HG02588 (cell line): ENCODE measurements around the gene CDKL1.
"Not testable (repeated sequence)": the region's sequence is repeated elsewhere in the genome, so short reads cannot be mapped to it uniquely, and the experiment has no call there.

Source experiments
- ATAC-seq: cut with Tn5 transposase; IDR thresholded peaks from one replicate; pipeline ENCODE4 v1.9.1; 2021; ENCODE audit warnings: mild to moderate bottlenecking, moderate library complexity; ENCODE audit not compliant: unreplicated experiment

The CDKL1 gene

DNA sequence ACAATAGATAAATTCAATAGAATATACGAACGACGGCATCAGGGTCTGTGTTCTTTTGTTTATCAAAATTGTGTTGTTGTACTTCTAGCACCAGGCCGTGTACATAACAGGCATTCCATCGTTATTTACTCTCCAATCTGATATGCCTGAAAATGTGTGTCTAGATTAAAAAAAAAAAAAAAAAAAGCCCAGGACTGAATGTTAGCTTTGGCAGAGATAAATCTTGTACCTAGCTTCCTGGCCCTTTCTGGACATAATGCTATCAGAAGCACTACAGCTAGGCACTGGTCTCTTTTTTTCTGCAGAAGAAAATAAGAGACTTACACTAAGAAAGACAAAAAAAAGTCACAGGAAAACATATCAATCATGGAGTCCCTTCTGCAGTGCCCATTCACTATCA is 37.0 kb downstream of the CDKL1 start:
- no peak for ATAC-seq

DNA sequence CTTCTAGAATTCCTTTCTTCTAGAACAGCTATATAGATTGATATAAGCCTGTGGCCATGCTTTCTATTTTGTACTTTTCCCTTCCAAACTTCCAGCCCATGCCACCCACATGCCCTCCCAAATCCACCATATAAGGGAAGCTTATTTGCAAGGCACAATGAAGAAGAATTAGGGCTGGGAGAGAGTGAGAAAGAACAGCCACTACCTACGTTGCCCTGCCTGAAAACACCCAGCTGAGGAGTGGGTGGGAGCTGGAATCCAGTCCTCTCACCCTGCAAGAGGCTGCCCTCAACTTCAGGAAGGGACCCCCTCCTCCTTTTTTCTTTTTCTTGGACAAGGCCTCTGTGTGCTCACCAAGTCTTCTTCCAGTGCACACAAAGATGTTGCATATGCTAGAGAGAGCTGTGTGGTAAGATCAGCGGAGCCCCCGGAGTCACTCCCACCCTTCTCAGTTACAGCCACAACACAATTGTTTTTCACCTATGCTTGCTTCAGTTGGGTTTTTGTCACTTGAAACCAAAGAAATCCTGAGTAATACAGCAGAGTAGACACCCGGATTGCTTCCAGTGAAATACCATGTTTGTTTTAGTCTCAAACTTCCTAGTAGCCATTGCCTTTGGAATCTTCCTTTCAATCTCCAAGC is 38.8 kb downstream of the CDKL1 start:
- ATAC-seq: no peak

DNA sequence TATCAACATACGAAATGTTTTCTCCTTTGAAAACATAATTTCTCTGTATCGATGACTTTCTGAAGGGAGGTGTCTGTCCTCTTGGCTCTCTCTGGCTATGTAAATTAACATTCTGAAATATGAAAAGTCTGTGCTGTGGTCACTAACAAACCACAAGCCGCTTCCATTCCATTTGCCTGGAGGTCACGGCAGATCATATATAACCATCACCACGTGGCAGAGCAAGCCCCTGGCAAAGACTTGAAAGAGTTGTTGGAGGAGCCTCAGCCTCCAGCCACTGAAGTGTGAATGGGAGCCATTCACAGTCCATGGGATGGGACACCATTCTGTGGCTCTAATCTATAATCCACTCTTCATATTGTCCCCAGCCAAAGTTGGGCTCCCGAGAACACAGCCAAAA is 39.6 kb downstream of the CDKL1 start:
- no peak for ATAC-seq

DNA sequence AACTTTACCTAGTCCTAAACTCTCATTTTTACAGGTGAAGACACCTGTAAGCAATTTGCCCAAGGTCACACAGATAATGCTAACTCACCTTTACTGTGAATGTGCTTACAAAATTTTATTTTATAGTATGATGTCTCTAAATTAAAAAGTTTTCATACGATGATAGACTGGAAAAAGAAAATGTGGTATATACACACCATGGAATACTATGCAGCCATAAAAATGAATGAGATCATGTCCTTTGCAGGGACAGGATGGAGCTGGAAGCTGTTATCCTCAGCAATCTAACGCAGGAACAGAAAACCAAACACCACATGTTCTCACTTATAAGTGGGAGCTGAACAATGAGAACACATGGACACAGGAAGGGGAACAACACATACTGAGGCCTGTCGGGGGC is 40.4 kb downstream of the CDKL1 start:
- not testable (repeated sequence) for ATAC-seq

DNA sequence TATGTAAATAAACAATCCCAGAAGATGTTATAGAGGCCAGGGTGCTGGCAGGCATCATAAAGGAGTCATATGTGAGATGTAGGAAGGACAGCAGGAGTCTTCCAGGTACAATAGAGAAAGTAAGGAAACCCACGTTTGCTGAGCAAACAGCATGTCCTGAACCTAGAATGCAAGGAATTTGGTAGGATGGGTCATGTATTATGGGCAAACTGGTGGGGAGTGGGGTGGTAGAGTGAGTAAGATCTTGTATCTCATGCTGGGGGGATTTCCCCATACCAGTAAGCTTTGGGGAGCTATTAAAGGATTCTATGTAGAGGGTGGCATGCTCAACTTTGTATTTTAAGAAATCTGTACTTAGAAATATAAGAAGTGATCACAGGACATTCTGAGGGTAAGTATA is 41.0 kb downstream of the CDKL1 start:
- no peak for ATAC-seq

DNA sequence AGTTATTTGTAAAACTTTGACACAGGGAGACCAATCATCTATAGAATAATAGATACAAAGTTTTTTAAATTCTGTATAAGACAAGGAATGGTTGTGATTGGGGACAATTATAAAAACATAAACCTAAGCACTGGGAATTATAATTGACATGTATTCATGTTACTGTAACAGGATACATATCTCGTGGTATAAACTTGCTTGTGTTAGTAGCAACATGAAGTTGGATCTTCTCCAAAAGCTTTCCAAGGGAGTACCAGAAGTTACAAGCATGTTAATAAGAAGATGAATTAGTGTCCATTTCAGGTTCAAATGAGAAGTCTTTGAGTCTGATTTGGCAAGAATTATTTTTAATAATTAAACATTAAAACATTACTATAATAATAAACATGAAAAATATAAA is 42.2 kb downstream of the CDKL1 start:
- ATAC-seq: no peak

DNA sequence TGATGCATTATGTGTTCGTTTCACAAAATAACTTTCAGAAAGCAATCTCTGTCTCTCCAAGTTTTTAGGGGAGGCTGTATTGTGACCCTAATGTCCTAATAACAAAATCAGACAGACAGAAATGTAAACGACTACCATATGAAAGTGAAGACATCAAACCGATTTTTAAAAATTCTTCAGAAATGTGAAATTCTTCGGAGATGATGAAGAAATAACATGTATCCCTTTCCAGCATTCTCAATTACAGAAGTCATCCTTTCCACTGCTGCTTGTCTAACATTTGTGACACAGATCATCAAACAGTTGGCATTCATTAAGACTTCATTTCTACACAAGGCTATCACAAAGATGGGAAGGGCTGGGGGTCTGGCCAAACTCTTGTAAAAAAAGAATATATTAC is 43.6 kb downstream of the CDKL1 start:
- ATAC-seq: no peak

DNA sequence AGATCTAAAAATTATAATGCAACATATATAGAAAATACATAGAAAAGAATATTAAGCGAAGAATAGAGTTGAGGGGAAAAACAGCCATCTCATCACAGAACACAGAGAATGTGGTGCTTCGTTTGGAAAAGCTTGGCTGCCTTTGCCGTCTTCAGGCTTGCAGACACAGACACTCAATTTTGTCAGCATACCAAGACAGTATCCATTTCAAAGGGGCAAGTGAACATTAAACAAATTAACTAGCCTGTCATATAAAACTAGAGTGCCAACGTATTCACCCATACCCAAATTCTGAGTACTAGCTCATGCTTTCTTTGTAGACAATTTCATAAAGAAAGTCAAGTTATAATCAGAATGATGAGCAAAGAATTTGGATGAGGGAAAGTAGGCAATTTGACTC is 44.1 kb downstream of the CDKL1 start:
- ATAC-seq: no peak

DNA sequence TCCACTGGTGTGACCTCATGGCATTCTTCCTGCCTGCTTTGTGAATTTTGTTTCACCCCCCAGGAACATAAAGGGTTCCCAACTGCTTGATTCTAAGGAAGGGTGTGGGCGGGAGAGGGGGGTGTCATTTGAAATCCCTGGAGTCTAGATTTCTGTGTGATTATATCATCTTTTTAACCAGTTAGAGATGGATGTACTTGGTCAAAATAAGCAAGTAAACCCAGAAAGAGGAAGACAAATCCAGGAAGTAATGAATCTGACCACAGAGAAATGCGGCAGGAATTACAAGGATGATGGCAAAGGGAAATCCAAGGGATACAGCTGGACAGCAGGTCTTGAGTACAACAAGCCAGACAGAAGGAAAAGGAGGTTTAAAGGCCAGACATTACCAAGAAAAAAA is 45.7 kb downstream of the CDKL1 start:
- no peak for ATAC-seq

DNA sequence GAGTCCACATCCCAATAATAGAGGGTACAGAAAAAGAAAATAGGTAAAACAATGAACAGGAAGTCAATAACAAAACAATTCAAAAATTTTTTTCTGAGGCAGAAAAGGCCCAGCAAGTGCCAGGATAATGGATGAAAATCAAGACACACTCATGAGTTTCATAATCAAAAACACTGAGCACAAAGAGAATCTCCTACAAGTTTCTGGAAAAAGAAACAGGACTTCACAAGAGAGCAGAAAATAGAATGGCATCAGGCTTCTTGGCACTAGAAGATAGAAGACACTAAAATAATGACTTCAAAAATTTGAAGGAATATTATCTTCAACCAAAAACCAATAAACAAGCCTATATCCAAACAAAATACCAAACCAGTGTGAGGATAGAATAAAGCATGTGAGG is 47.7 kb downstream of the CDKL1 start:
- no peak for ATAC-seq

DNA sequence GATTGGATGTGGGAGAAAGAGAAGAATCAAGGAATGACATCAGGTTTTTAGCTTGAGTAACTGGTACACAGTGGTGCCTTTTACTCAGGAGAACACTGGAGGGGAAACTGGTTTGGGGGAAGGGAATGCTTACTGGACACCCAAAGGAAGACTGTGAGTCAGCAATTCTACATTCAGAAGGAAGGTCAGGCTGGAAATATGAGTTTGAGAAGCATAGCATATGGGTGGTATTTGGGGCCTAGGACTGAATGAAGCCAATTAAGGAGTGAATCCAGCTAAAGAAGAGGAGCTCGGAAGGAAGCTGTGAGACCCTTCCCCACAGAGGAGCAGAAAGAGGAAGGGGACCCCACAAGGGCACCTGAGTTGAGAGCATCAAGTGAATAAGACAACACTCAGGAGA is 49.2 kb downstream of the CDKL1 start:
- no peak for ATAC-seq

DNA sequence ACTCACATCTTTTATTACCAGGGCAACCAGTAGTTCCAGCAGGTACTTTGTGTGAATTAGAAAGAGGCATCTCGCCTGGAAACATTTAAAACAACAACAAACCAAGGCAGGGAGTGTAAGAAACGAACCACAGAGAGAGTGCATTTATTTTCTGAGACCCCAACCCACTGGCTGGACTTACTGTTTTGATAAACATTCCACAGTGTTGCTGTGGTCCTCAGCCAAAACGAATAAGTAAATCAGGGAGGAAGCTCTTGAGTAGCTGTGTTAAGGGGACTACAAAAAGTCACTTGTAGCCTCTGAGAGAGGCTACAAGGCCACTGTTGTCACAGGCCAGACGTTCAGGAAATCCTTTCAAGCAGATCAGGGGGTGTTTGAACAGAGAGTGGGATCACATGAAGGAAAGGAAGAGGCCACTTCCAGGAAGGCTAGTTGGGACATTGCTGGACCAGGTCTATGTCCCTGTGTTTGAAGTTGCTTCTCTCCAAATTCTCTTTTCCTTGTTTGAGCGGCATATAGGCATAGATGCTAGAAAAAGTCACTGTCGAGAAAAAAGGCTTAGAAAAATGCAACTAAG is 50.7 kb downstream of the CDKL1 start:
- no peak for ATAC-seq

DNA sequence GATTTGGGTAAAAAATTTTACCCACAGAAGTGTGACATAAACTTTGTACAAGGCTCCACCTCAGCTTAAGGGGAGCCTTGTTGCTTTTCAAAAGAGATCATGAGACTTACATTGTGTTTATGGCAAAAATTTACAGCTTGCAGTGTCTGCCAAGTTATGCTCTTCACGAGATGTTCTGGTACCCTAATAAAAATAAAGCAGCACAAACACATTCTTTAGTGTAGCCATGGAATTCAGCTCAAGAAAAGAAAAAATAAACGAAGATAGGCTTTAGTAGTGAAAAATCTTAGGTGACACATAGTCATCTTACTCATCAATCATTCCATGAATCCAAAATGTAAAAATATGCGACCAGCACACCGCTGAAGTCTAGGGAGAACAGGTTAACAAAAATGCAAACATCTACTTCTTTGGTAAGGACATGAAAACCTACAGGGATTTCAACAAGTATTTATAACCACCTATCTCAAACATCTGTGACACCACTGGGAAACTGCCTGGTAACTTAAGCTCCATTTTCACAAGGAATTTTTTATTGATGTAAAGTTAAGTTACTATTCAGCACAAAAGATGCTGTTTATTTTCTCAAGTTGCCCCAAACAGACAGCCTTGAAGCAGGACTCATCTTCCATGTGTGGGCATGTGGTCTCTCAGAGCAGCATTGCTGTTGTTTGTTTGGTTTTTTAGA is 51.7 kb downstream of the CDKL1 start:
- no peak for ATAC-seq

DNA sequence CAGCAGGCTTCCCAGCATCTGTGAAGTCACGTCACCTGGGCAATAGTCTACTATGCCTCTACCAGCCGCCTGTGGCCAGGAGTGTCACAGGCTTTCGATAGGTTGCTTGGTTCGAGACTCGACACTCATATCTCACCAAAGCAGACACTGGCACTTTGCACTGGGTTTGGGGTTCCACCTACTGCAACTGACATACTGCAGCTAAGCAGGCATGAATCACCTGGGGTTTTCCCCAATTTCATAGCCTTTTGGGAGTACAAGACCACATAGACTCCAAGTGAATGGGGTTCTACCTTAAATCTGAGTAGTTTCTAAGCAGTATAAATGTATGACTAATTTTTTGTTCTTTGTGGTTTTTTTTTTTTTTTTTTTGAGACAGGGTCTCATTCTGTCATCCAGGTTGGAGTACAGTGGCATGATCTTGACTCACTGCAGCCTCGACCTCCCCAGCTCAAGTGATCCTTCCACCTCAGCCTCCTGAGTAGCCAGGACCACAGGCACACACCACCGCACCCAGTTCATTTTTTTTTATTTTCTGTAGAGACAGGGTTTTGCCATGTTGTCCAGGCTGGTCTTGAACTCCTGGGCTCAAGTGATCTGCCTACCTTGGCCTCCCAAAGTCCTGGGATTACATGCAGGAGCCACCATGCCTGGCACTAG is 52.4 kb downstream of the CDKL1 start:
- peak; percentile 85 for ATAC-seq

DNA sequence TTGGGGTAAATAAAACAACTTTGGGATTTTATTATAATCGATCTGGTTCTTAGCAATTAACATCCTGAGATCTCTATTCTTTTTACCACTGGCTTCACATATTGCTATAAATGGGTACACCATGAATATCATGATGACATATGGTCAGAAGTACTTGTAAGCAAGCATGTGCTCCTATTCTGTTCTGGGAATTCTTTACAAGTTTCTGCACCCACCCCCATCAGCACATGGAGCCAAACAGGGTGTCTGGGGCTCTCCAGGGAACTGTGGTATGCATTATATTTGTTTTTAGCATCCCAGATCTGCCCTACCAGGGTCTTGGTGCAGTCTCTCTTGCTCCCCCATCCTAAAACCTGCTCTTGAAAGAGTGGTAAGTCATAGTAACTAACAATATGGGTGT is 53.2 kb downstream of the CDKL1 start:
- ATAC-seq: no peak

DNA sequence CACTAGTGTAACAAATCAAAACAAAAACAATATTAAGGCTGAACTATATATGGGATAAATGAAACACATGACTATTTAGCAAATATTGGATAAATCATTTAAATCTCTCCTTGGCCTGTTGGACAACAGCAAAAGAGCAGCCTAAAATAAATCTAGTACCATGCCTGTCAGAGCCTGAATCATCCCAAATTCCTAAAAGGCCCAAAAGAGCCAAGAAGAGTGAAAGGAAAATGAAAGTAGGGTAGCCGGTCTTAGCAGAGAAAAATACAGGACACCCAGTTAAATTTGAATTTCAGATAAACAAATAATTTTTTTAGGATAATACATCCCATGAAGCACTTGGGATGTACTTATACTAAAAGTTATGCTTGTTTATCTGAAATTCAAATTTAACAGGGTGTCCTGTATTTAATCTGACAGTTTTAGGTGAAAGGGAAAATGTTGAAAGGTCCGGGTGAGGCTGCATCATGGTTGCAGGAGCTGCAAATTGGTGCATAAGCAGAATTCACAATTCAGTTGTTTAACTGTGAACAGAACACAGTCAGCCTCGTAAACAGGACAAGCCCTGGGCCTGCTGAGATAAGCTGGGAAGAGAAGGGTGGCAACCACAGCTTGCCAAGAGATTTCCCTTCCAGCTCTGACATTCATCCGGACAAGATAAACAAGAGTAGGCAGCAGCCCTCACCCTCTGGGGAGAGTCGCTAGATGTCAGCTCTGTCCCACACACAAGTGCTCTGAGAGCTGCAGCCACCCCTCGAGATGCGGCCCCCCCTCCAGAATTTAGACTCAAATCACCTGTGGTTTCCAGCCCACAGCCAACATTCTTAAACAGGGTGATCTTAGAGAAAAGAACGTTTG is 54.2 kb downstream of the CDKL1 start:
- ATAC-seq: no peak

DNA sequence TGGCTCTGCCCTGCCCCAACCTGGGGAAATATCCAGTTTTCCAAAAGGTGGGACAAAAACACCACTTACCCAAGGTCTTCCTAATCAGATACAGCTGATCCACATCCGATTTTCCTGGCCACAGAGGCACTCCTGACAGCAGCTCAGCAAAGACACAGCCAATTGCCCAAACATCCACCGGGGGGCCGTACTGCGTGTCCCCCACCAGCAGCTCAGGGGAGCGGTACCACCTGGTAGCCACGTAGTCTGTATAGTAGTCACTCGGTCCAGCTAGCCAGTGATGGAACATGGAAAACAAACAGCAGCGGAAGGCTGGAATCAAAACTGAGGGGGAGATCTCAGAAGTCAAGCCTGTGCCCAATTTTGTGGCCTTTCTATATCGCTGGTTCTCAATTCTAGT is 55.7 kb downstream of the CDKL1 start:
- ATAC-seq: no peak

DNA sequence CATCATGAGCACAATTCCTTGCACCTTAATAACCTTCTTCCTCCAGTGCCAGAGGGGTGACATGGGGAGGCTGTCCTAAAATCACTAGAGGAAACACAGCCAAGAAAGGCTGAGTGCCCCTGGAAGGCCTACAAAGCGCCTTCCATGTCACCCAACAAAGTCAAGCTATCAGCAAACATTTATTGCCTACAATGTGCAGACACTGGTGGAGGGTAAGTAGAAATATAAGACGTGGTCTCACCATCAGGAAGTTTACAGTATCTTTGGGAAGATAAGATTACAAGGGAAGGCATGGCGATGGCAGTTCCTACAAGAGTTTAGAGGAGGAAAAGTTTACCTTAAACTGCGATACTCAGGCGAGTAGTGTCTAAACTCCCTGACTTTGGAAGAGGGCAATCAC is 56.6 kb downstream of the CDKL1 start:
- ATAC-seq: no peak

DNA sequence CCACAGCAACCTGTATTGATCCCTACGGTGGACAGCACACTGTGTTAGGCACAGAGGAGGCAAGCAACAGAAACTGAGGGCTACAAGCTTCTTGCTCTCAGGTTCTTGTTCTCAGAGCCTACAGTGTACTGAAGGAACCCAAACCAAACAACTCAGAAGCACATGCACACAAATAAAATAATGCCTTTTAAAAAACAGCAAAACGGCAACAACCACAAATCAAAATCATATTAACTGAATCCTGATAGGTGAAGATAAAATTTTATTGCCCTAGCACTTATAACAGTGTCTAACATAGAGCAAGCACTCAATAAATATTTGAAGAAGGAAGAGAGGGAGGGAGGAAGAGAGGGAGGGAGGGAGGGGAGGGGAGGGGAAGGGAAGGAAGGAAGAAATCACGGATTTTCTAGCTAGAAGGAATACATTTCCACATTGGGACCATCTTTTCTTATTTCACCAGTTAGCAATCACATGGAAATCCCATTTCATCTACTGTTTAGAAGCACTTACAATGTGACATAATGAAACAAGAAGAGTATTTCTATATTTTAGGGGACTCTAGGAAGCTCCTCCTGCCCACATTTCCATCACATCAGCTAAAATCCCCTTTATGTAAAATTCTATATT is 57.4 kb downstream of the CDKL1 start:
- no peak for ATAC-seq

DNA sequence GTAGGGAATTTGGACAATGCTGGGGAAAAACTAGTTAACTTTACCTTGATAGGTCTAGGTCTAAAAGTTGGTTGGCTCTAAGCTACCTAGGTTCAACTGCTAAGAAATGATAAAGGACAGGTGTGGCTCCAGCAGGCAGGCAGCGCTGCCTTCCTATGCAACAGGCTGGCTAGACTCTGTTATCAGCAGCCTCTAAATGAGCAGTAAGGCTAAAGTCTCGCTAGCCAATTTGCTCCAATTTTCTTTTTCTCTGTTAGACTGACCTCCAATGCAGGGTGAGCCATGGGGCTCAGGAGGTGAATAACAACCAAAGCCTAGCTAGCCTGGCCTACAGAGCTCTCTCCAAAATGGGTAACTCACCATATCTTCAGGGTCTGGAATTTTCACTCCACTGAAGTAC is 58.1 kb downstream of the CDKL1 start:
- ATAC-seq: no peak
